Measurements from ENCODE around the gene POLR2F. TPM values are rescaled to one million over a fixed set of nuclear protein-coding genes. Genes with fewer than 3 reads are reported as not detected.
"Not testable (repeated sequence)": the region's sequence is repeated elsewhere in the genome, so short reads cannot be mapped to it uniquely, and the experiment has no call there.

POLR2F gene
- polyA plus RNA-seq, 1 of the 3 experiments (the other 2 are of a cell fraction), result 255 TPM

- Histone ChIP-seq H3K4me2 (no peak overlapping the region), H3F3A (replicated peaks; ENCODE audit: insufficient read depth) (no peaks in the 10 kb centered on the region), H3K27ac (ENCODE audit: low read depth in 2 of 2, low read length in 1 of 2) (no peak overlapping the region), H4K20me1 (ENCODE audit: insufficient read depth) (no peaks in the 10 kb centered on the region), H3K79me2 (ENCODE audit: insufficient read depth) (peaks cover 29% of the 10 kb centered on the region), H3K27me3 (ENCODE audit: insufficient read depth) (no peaks in the 10 kb centered on the region), H3K9ac (no peak overlapping the region), H3K4me1 (ENCODE audit: control insufficient read depth in 1 of 2, insufficient read depth in 2 of 2, low read depth in 1 of 2, low read length in 1 of 2) (peaks cover 0 to 8% of the 10 kb centered on the region in 2 experiments; a peak in 2 of 4 replicates), H3K9me2 (no peaks in the 10 kb centered on the region), H3K9me3 (no peaks in the 10 kb centered on the region), H2AFZ (ENCODE audit: low read depth) (no peak overlapping the region), H3K4me3 (ENCODE audit: low read depth in 2 of 2, low read length in 1 of 2) (no peak overlapping the region), H3K36me3 (replicated peaks in 1 of 2; ENCODE audit: control insufficient read depth in 1 of 2, insufficient read depth in 2 of 2, low read length in 1 of 2) (no peaks in the 10 kb centered on the region)
- WGBS (ENCODE audit: low lambda C conversion rate), result 85% methylated on average over 6 of the region's 8 CpGs
- no peak for TF ChIP-seq RCOR1 (IDR thresholded peaks at IDR 0.05; ENCODE audit: low read length)
- no peak for TF ChIP-seq YY1 (IDR thresholded peaks at IDR 0.05; ENCODE audit: low read depth)
- TF ChIP-seq TAF1 (IDR thresholded peaks at IDR 0.05; ENCODE audit: borderline replicate concordance, low read depth, low read length), result no peak
- no peak for TF ChIP-seq EZH2phosphoT487 (IDR thresholded peaks at IDR 0.05; ENCODE audit: borderline replicate concordance, low read depth)
- no peak for TF ChIP-seq ELF1 (IDR thresholded peaks at IDR 0.05)
- no peak for TF ChIP-seq REST (IDR thresholded peaks at IDR 0.05; ENCODE audit: low read depth, low read length)
- TF ChIP-seq, protein P1, sequence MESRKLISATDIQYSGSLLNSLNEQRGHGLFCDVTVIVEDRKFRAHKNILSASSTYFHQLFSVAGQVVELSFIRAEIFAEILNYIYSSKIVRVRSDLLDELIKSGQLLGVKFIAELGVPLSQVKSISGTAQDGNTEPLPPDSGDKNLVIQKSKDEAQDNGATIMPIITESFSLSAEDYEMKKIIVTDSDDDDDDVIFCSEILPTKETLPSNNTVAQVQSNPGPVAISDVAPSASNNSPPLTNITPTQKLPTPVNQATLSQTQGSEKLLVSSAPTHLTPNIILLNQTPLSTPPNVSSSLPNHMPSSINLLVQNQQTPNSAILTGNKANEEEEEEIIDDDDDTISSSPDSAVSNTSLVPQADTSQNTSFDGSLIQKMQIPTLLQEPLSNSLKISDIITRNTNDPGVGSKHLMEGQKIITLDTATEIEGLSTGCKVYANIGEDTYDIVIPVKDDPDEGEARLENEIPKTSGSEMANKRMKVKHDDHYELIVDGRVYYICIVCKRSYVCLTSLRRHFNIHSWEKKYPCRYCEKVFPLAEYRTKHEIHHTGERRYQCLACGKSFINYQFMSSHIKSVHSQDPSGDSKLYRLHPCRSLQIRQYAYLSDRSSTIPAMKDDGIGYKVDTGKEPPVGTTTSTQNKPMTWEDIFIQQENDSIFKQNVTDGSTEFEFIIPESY (IDR thresholded peaks at IDR 0.05; ENCODE audit: borderline replicate concordance, low read depth), result no peak
- no peak for TF ChIP-seq POLR2AphosphoS5 (IDR thresholded peaks at IDR 0.05; ENCODE audit: low read depth, low read length)
- no peak for TF ChIP-seq GATA2 (CRISPR knock-in tag; IDR thresholded peaks at IDR 0.05)
- no peak for TF ChIP-seq TCF12 (IDR thresholded peaks at IDR 0.05)
- no peak for TF ChIP-seq GABPA (IDR thresholded peaks at IDR 0.05; ENCODE audit: low read depth)
- TF ChIP-seq MXI1 (IDR thresholded peaks at IDR 0.05; ENCODE audit: low read depth, low read length), result no peak
- no peak for TF ChIP-seq JUND (IDR thresholded peaks at IDR 0.05)
- TF ChIP-seq MEF2A (IDR thresholded peaks at IDR 0.05; ENCODE audit: borderline replicate concordance, low read depth), result no peak
- ChIA-PET CTCF (no interaction called here), POLR2A (no interaction called here)
- DNase-seq, result no peak
Observed at GRCh38 chr22:37951305-37951704, 2.2 kb upstream of the POLR2F start.

DNA sequence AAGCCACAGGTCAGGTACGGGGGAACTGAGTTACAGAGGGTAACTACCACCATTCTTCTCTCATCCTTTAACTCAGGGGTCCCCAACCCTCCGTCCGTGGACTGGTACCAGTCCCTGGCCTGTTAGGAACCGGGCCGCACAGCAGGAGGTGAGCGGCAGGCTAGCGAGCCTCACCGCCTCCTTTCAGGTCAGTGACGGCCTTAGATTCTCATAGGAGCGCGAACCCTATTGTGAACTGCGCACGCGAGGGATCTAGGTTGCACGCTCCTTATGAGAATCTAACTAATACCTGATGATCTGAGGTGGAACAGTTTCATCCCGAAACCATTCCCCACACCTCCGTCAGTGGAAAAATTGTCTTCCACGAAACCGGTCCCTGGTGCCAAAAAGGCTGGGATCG lies 870 bp upstream of the POLR2F start:
- H4K20me1 ChIP-seq (ENCODE audit: insufficient read depth); POLR2A ChIA-PET; H3K9me3 ChIP-seq; H3K27me3 ChIP-seq (ENCODE audit: insufficient read depth); H3K4me1 ChIP-seq (ENCODE audit: control insufficient read depth in 1 of 2, insufficient read depth in 2 of 2, low read depth in 1 of 2, low read length in 1 of 2); H3K9me2 ChIP-seq; DNase-seq; H3F3A ChIP-seq (replicated peaks; ENCODE audit: insufficient read depth); H3K36me3 ChIP-seq (replicated peaks in 1 of 2; ENCODE audit: control insufficient read depth in 1 of 2, insufficient read depth in 2 of 2, low read length in 1 of 2): not testable (repeated sequence)
- H3K4me2 ChIP-seq, result peak overlapping the region; percentile 81
- H3K9ac ChIP-seq, result peak overlapping the region; percentile 77; the same call in 1 of the 2 replicates
- peaks cover 29% of the 10 kb centered on the region for H3K79me2 ChIP-seq (ENCODE audit: insufficient read depth)
- peak overlapping the region; percentile 82; the same call in 1 of the 2 replicates for H2AFZ ChIP-seq (ENCODE audit: low read depth)
- peak overlapping the region in 1 of 2 experiments; percentile 45; a peak in 1 of 4 replicates for H3K27ac ChIP-seq (ENCODE audit: low read depth in 2 of 2, low read length in 1 of 2)
- peak overlapping the region; percentile 75 to 80 for H3K4me3 ChIP-seq (ENCODE audit: low read depth in 2 of 2, low read length in 1 of 2)
- CTCF ChIA-PET, result interaction anchor here (0.6 kb wide), 1 partner anchor 46 kb away, joined by 3 read pairs; no protein-coding TSS in a partner anchor
- WGBS (ENCODE audit: low lambda C conversion rate), result 70% methylated on average over 7 of the region's 20 CpGs
